Fibroblast of pulmonary artery (primary cell): Measurements from ENCODE around the gene KIAA1755.
"Not testable (repeated sequence)": the region's sequence is repeated elsewhere in the genome, so short reads cannot be mapped to it uniquely, and the experiment has no call there.

Source experiments
- DNase-seq: peaks from one replicate; pipeline ENCODE4 v3.0.0-alpha.2; 2010; ENCODE audit warnings: low read depth
- H3K4me3 ChIP-seq: replicated peaks from 2 replicates; pipeline ENCODE4 v1.5.1; 2011; ENCODE audit warnings: low read depth, mild to moderate bottlenecking, control low read depth, low read length, moderate library complexity
- TF ChIP-seq, protein P1 (sequence below): IDR thresholded peaks from 2 replicates; pipeline ENCODE4 v1.5.1; 2011; ENCODE audit warnings: mild to moderate bottlenecking, control low read depth, low read length, inconsistent platforms; ENCODE audit errors: missing control alignments

The KIAA1755 gene

DNA sequence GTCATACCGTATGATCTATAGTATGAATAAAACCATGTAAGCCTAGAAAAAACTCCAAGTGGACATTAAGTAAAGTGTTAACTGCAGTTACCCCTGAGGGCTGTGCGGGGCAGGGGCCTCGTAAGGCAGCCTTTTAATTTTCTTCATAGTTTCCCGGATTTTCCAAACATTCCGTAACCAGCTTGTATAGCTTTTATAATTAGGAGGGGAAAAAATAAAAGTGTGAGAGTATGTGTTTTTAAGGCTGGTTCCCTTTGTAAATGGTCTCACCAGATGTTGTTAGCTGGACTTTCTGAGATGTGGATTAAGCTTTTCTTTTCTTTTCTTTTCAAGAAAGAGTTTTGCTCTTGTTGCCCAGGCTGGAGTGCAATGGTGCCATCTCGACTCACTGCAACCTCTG is 7.0 kb downstream of the KIAA1755 start:
- DNase-seq, result no peak
- TF ChIP-seq, protein P1, sequence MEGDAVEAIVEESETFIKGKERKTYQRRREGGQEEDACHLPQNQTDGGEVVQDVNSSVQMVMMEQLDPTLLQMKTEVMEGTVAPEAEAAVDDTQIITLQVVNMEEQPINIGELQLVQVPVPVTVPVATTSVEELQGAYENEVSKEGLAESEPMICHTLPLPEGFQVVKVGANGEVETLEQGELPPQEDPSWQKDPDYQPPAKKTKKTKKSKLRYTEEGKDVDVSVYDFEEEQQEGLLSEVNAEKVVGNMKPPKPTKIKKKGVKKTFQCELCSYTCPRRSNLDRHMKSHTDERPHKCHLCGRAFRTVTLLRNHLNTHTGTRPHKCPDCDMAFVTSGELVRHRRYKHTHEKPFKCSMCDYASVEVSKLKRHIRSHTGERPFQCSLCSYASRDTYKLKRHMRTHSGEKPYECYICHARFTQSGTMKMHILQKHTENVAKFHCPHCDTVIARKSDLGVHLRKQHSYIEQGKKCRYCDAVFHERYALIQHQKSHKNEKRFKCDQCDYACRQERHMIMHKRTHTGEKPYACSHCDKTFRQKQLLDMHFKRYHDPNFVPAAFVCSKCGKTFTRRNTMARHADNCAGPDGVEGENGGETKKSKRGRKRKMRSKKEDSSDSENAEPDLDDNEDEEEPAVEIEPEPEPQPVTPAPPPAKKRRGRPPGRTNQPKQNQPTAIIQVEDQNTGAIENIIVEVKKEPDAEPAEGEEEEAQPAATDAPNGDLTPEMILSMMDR, result no peak
- no peak overlapping the region for H3K4me3 ChIP-seq

DNA sequence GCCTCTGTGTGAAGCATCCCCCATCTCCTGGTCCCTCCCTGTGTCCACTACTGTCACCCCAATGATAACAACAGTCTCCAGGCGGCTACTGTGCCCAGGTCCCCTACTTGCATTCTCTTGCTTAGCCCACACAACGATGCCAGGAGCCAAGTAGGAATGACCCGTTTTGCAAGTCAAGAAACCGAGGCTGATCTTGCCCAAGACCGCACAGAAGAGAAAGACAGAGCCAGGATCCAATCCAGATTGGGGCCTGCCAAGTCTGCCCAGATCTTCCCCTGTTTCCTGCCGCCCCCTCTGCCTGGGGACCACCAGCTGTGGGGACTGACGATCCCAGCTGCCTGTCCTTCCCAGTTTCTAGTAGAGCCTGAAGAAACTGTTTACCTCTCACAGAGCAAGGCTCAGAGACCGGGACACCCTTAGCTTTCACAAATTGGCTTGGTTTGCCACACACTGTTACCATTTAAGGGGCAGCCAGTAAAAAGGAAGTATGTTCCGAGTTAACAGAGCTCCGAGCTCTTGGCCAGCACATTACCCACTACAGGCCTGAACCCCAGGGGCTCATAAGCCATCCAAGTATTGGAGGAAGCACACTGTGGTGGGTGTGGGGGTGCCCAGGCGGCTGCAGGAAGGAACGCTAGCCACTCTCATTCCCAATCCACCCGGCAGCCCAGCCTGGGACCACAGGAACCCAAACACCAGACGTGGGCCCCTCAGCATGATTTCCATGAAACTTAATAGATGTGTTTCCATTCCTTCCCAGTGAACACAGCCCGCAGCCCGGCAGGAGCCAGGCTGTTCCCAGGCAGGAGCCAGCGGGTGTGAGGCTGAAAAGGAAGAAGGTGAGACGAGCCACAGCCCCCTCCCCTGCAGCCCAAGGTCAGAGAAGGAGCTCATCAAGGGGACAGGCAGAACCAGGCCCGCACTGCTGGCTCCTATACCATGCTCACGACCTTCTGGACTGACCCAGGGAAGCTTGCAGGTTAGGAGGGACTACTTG is 7.9 kb downstream of the KIAA1755 start:
- TF ChIP-seq, protein P1, result no peak
- H3K4me3 ChIP-seq, result no peak overlapping the region
- DNase-seq, result no peak

DNA sequence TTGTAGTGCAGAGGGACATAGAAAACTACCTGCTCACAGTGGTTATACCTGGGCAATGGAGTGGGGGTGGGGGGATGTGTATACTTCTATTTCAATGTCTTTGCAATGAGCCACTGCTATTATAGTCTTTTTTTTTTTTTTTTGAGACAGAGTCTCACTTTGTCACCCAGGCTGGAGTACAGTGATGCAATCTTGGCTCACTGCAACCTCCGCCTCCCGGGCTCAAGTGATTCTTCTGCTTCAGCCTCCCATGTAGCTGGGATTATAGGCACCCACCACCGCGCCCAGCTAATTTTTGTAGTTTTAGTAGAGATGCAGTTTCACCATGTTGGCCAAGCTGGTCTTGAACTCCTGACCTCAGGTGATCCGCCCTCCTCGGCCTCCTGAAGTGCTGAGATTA is 9.1 kb downstream of the KIAA1755 start:
- DNase-seq, result not testable (repeated sequence)

DNA sequence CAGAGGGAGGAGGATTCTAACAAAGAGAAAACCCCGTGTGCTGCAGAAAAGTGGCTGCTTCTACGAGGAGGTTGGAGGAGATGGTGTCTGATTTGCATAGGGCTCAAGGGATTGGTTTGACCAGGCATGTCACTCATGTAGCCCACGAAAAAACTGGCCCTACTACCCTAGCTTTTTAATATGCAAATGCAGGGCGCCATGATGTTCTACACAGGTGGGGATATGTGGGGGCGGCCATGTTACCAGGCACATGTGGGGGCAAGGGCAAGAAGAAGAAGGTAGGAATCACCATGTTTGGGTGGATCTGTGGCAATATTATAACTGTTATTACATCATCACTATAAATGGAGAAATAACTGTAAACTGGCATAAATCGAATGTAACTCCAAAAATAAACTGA is 9.9 kb downstream of the KIAA1755 start:
- no peak overlapping the region for H3K4me3 ChIP-seq
- DNase-seq, result no peak
- TF ChIP-seq, protein P1, result no peak

More for the DNA sequence above, 9.1 kb downstream of the KIAA1755 start:
- H3K4me3 ChIP-seq, result not testable (repeated sequence)

DNA sequence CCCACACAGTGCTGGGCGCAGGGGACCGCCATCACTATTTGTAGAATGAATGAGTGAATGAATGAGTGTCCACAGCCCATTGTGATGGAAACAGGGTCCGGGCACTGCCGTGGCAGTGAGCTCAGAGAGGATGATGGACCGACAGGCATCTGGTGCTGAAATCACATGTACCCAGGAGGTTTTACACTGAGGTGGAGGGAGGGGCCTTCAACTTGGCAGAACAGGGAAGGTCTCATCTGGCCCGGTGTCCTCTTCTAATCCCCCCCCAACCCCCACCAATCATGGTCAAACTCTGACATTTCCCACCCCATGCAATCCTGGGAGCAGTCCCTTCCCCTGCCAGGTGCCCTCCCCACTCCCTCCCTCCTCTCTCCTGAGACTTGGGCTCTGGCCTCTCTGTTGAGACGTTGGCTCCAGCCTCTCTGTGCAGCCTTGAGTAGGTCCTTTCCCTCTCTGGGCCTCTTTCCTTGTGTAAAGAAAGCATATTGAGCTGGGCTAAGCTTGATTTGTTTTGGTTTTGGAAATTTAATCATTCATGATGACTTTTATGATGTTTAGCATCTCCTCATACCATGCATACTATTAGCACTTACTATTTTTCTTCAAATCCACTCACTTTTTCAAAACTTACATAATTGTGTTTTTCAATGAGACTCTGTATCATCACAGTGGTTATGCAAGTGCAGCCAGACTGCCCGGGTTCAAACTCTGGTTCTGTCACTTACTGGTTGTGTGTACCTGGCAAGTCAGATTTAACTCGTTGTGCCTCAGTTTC is 10.8 kb downstream of the KIAA1755 start:
- TF ChIP-seq, protein P1, result no peak
- no peak for DNase-seq
- no peak overlapping the region for H3K4me3 ChIP-seq

DNA sequence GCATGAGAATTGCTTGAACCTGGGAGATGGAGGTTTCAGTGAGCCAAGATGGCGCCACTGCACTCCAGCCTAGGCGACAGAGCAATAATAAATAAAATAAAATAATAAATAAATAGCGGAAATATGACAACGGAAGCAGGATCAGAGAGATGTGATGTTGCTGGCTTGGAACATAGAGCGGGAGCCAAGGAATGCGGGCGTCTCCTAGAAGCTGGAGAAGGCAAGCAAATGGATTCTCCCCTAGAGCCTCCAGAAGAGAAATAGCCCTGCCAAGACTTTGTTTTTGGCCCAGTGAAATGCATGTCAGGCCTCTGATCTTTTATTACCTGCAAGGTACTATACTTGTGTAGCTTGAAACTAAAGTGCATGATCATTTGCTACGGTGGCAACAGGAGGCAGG is 12.4 kb downstream of the KIAA1755 start:
- TF ChIP-seq, protein P1, result no peak
- H3K4me3 ChIP-seq, result no peak overlapping the region
- no peak for DNase-seq

DNA sequence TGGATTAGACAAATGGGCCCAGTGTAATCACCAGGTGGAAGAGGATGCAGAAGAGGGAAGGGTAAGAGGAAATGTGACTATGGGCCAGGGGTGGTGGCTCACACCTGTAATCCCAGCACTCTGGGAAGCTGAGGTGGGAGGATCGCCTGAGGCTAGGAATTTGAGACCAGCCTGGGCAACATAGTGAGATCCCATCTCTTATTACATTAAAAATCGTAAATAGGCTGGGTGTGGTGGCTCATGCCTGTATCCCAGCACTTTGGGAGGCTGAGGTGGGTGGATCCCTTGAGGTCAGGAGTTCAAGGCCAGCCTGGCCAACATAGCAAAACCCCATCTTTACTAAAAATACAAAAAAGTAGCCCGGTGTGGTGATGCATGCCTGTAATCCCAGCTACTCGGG is 12.8 kb downstream of the KIAA1755 start:
- DNase-seq, result not testable (repeated sequence)

More for the DNA sequence above, 12.8 kb downstream of the KIAA1755 start:
- H3K4me3 ChIP-seq, result not testable (repeated sequence)
